Stimulated activated naive CD8-positive, alpha-beta T cell treated with anti-CD3 and anti-CD28 coated beads, Interleukin-15, Interleukin-2, amounts not matched to agents 100 U/mL and 50 U/mL, for 24 hours (primary cell): Measurements from ENCODE around the gene TAF11L5.
A peak's percentile ranks its signal among the peaks of the same experiment; 100 is the strongest.
"Not testable (repeated sequence)": the region's sequence is repeated elsewhere in the genome, so short reads cannot be mapped to it uniquely, and the experiment has no call there.

Experiments used
- ATAC-seq: fragments of 150-1000 bp; cut with Tn5 transposase; one replicate; pipeline ENCODE4 v1.10.0; 2021
- DNase-seq: peaks from one replicate; pipeline ENCODE4 v3.0.0; 2021

The TAF11L5 gene

DNA sequence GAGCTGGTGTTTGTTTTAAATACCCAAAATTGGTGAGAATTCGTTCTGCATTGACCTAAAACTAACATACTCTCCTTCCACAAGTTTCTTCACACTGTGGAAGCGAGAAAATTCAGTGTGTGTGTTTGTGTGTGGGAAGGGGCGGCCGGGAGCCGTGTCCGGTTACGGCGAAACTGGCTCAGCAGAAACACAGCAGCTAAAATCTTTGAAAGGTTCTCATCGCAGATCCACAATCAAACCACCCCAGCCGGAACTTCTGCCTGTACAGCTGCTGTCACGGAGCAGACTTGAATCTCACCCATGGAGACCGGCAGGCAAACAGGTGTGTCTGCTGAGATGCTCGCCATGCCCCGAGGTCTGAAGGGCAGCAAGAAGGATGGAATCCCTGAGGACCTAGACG is at the start of gene TAF11L5:
TAF11L5 (plus strand) TSS at position 301 of the 400 bp plus-strand sequence.
- DNase-seq, ATAC-seq: not testable (repeated sequence)

DNA sequence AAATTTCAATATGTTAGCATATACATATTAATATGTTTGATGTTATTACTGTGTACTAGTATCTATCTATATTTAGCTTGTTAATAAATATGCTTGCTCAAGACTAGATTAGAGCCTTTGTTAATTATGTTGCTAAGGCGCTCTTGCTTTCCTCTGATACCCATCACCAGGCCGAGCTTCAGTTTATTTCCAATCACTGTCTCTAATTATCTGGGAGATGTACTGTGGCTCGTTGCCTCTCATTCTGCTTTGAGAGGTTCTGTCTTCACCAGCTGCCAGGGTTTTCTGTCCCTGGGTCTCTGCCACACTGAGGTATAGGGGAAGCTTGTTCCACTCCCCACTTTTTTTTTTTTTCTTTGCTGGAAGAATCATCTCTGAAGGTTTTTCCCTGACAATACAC is 48.0 kb upstream of the TAF11L5 start:
- no peak for ATAC-seq
- DNase-seq, result no peak

DNA sequence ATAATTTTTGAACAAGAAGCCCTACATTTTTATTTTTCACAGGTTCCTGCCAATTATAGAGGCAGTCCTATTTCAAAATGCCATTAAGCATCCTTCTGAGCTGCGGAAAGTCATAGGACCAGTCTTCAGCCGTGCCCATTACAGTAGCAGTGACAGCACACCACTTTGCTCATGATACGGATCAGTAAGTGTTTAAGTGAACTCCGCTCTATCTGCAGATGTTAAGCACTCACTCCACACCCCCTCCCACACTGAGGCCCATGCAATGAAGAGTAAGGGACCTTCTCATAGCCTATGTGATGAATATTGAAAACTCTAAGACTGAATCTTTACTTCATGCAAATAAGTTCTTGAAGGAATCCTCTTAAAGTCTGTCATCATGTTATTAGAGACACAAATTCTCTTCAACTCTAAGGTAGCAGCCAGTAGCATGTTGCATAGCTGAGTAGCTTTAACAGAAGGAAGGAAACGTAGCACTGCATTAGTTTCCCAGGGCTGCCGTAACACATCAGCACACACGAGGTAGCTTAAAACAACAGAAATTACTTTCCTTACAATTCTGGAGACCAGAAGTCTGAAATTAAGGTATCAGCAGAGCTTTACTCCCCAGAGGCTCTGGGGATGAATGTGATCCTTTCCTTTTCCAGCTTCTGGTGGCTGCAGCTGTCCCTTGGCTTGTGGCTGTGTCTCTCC is 47.3 kb upstream of the TAF11L5 start:
- DNase-seq (no peak), ATAC-seq (no peak)

DNA sequence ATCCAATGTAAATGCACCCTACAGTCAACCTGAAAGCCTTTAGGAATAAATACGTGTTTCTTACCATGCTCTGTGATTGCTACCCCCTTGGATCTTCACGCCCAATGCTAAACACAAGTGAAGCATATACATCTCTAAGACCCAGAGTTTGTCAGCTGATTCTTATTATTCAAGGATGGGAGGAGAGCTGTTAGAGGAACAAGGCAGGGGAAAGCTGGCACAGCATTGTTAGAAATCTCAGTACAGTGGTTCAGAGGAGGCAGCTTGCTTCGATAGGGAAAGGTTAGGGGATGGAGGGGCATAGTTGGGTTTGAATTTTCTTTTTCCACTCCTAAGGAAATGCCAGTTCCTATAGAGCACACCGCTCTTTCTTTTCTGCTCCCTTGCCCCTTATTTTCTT is 43.7 kb upstream of the TAF11L5 start:
- ATAC-seq (no peak), DNase-seq (no peak)

DNA sequence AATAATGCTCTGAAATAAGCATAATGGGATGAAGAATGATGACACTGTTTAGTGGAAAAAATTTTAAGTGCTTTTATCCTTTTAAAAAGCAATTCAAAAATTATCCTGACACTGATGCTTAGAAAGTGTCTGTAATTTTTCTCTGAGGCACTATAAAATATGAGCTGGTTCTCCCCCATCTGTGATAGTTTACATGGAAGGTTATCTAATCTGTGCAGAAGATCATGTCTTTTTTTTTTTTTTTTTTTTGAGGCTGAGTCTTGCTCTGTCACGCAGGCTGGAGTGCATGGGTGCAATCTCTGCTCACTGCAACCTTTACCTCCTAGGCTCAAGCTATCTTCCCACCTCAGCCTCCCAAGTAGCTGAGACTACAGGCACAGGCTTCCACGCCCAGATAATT is 42.2 kb upstream of the TAF11L5 start:
- DNase-seq, result no peak
- no peak for ATAC-seq

DNA sequence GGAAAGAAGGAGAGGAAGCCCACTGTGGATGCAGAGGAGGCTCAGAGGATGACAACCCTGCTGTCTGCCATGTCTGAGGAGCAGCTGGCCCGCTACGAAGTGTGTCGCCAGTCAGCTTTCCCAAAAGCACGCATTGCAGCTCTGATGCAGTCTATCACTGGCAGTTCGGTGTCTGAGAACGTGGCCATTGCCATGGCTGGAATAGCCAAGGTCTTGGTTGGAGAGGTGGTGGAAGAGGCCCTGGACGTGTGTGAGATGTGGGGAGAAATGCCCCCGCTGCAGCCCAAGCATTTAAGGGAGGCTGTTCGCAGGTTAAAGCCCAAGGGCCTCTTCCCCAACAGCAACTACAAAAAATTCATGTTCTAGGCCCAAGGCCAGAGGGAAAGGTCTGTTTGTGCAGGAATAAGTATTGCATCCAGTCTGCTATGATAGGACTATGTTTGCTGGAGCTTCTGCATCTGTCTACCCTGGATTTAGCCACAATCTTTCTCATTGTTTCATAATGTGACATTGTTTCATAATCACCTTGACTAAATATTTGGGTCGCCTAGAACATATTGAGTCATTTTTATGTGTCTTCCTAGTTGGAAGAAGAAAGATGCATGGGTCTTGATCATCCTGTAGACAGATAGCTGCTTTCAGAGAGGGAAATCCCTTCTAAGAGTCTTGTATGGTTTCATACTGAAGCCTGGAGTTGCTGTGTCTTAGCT is 38.4 kb upstream of the TAF11L5 start:
- not testable (repeated sequence) for ATAC-seq, DNase-seq

DNA sequence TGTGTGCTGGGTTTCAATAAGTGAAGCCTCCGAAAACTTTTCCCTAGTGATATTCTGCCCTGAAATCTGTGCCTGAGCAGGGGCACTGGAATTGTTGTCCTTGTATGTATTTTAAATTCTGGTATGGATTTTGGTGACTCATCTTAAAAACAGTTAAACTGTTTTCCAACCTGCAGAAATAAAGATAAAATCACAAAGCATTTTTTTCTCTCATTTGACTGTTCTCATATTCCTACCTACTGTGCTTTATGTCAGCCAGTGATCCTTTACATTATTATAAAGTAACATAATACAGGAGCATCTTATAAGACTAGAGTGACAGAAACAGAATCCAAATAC is 37.9 kb upstream of the TAF11L5 start:
- ATAC-seq (no peak), DNase-seq (no peak)

DNA sequence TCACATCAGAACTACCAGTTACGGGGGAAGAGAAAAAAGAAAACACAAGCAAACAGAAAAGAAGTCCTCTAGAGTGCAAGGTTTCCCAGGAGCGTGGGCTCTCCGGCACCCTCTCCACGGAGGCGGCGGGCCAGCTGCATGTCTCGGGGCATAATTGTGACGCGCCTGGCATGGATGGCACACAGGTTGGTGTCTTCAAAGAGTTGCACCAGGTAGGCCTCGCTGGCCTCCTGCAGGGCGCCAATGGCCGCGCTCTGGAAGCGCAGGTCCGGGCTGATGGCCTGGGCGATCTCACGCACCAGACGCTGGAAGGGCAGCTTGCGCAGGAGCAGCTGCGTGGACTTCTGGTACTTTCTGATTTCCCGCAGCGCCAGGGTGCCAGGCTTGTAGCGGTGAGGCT is 33.8 kb upstream of the TAF11L5 start:
- not testable (repeated sequence) for ATAC-seq, DNase-seq

DNA sequence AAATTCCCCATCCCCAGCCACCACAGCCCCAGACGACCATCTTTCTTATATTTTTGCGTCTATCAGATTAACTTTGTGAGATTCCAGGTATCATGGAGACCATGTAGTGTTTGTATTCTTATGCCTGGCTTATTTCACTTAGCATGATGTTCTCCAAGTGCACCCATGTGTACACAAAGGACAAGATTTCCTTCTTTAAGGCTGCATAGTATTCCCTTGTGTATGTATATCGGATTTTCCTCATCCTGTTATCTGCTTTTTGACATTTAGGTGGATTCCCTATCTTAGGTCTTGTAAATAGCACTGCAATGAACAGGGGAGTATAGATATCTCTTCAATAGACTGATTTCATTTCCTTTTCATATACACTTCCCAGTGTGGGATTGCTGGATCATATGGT is 32.3 kb upstream of the TAF11L5 start:
- no peak for DNase-seq
- ATAC-seq, result no peak

DNA sequence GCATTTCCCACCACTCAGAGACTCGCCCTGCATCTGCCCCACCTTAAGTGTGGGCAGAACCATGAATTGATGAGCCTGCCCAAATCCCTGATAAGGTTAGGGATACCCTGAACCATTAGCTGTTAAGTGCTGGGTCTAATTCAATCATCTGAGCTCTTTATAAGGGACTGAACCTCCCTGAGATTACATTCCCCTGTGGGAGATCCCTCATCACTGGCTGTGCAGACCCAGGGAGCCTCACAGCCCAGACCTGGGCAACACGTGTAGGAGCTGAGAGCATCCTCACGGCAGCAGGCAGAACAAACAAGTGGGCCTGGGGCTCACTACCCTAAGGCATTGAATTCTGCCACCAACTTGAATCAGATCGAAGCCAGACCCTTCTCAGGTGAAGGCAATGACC is 27.6 kb upstream of the TAF11L5 start:
- DNase-seq (no peak), ATAC-seq (no peak)

DNA sequence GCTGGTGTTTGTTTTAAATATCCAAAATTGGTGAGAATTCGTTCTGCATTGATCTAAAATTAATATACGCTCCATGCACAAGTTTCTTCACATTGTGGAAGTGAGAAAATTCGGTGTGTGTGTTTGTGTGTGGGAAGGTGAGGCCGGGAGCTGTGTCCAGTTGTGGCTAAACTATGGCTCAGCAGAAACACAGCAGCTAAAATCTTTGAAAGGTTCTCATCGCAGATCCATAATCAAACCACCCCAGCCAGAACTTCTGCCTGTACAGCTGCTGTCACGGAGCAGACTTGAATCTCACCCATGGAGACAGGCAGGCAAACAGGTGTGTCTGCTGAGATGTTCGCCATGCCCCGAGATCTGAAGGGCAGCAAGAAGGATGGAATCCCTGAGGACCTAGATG is 27.1 kb upstream of the TAF11L5 start, which contains the start of gene TAF11L2:
TAF11L2 (plus strand) TSS at position 301 of the 400 bp plus-strand sequence.
- ATAC-seq, DNase-seq: not testable (repeated sequence)

DNA sequence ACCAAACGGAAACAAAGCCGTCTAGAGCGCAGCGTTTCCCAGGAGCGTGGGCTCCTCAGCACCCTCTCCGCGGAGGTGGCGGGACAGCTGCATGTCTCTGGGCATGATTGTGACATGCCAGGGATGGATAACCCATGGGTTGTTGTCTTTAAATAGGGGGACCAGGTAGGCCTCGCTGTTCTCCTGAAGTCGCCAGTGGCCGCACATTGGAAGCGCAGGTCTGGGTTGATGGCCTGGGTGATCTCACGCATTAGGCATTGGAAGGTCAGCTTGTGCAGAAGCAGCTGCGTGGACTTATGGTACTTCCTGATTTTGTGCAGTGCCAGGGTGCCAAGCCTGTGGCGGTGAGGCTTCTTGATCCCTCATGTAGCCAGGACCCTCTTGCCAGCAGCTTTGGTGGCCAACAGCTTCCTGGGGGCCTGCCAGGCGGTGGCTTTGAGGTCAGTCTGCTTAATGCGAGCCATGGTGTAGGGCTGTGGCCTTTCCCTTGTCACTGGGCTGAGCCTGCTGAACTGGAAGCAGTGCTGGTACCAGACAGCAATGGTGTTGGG is 13.2 kb upstream of the TAF11L5 start:
- DNase-seq (no peak), ATAC-seq (no peak)

DNA sequence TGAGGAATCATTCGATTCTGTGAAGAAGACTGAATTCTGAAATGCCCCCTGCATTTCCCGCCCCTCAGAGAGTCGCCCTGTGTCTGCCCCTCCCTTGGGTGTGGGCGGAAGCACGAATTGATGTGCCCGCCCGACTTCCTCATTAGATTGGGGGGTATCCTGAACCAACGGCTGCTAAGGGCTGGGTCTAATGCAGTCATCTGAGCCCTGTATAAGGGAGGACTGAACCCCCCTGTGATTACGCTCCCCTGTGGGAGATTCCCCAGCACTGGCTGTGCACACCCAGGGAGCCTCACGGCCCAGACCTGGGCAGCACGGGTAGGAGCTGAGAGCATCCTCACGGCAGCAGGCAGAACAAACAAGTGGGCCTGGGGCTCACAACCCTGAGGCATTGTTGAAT is 7.5 kb upstream of the TAF11L5 start:
- not testable (repeated sequence) for DNase-seq, ATAC-seq

DNA sequence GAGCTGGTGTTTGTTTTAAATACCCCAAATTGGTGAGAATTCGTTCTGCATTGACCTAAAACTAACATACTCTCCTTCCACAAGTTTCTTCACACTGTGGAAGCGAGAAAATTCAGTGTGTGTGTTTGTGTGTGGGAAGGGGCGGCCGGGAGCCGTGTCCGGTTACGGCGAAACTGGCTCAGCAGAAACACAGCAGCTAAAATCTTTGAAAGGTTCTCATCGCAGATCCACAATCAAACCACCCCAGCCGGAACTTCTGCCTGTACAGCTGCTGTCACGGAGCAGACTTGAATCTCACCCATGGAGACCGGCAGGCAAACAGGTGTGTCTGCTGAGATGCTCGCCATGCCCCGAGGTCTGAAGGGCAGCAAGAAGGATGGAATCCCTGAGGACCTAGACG is 7.0 kb upstream of the TAF11L5 start, which contains the start of gene TAF11L3:
TAF11L3 (plus strand) TSS at position 301 of the 400 bp plus-strand sequence.
- not testable (repeated sequence) for ATAC-seq, DNase-seq

DNA sequence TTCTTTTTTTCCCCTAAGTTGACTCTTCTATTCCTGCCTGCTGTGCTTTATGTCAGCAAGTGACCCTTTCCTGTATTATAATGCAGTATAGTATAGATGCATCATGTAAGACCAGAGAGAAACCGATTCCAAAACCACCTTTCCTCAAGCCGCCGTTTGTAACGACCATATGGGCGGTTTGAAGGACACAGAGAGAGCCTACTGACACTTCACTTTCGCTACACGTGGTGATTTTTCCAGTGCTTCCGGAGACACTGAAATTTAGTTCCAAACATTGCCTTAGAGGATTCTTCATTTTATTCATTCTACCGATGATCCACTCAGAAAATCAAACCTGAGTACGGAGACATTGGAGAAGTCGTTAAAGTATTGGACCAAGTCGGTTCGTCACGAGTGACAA is 5.5 kb upstream of the TAF11L5 start:
- ATAC-seq, DNase-seq: not testable (repeated sequence)

DNA sequence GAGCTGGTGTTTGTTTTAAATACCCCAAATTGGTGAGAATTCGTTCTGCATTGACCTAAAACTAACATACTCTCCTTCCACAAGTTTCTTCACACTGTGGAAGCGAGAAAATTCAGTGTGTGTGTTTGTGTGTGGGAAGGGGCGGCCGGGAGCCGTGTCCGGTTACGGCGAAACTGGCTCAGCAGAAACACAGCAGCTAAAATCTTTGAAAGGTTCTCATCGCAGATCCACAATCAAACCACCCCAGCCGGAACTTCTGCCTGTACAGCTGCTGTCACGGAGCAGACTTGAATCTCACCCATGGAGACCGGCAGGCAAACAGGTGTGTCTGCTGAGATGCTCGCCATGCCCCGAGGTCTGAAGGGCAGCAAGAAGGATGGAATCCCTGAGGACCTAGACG is 3.5 kb upstream of the TAF11L5 start, which contains the start of gene TAF11L4:
TAF11L4 (plus strand) TSS at position 301 of the 400 bp plus-strand sequence.
- not testable (repeated sequence) for ATAC-seq, DNase-seq

DNA sequence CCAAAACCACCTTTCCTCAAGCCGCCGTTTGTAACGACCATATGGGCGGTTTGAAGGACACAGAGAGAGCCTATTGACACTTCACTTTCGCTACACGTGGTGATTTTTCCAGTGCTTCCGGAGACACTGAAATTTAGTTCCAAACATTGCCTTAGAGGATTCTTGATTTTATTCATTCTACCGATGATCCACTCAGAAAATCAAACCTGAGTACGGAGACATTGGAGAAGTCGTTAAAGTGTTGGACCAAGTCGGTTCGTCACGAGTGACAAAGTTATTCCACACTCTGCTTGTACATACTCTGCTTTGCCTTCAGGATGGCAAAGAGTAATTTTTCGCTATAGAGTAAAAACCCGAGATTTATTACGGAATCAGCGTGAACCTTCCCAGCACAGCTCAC is 1.5 kb downstream of the TAF11L5 start:
- not testable (repeated sequence) for ATAC-seq
- peak; percentile 8 for DNase-seq

DNA sequence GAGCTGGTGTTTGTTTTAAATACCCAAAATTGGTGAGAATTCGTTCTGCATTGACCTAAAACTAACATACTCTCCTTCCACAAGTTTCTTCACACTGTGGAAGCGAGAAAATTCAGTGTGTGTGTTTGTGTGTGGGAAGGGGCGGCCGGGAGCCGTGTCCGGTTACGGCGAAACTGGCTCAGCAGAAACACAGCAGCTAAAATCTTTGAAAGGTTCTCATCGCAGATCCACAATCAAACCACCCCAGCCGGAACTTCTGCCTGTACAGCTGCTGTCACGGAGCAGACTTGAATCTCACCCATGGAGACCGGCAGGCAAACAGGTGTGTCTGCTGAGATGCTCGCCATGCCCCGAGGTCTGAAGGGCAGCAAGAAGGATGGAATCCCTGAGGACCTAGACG is 3.3 kb downstream of the TAF11L5 start, which contains the start of gene TAF11L6:
TAF11L6 (plus strand) TSS at position 301 of the 400 bp plus-strand sequence.
- not testable (repeated sequence) for ATAC-seq, DNase-seq
